SK-N-SH (cell line): ENCODE measurements around the gene PDZD2.

Source experiments
- CTCF ChIP-seq: fragments of 200-600 bp; sonication (generic); IDR thresholded peaks from 2 replicates; pipeline ENCODE4 v1.6.1; 2017; ENCODE audit warnings: antibody characterized with exemption, mild to moderate bottlenecking, moderate library complexity
- MAX ChIP-seq: IDR thresholded peaks from 2 replicates; pipeline ENCODE4 v1.4.0; 2012; ENCODE audit warnings: low read depth
- USF2 ChIP-seq: fragments of 150-350 bp; IDR thresholded peaks from 2 replicates; pipeline ENCODE4 v1.6.1; 2017; ENCODE audit warnings: antibody characterized with exemption, low read length, low read depth, borderline replicate concordance

- TF ChIP-seq CTCF (no peak), MAX (no peak), USF2 (no peak)
These were observed 345.8 kb downstream of the PDZD2 start for GRCh38 chr5:31984691-31985090.
